MCF 10A (cell line): ENCODE data around the gene PLA2G4B. TPM values are rescaled to one million over a fixed set of nuclear protein-coding genes. Genes with fewer than 3 reads are reported as not detected.

Source experiments
- BruUV-seq: library from RNA; stranded (reverse); fragments of 400-500 nt; replicated peaks from 2 replicates; lab custom pipeline; 2021; lab: Mats Ljungman, UMichigan
- CTCF ChIA-PET: fragments of 300-600 bp; sonication (Branson Sonifier 250); formaldehyde crosslinking; extraction: SDS; loops from one replicate; lab custom pipeline; 2021; ENCODE audit warnings: antibody characterized with exemption, inconsistent platforms; lab: Yijun Ruan, JAX
- POLR2A ChIA-PET: fragments of 300-600, 350-650 bp; sonication (Branson Sonifier 250); formaldehyde crosslinking; extraction: SDS; loops from one replicate; lab custom pipeline; 2020; ENCODE audit warnings: antibody characterized with exemption, inconsistent platforms; lab: Yijun Ruan, JAX
- DNase-seq: peaks from one replicate; pipeline ENCODE4 v3.0.0-alpha.2; 2018; ENCODE audit not compliant: unreplicated experiment
- H3K27ac Mint-ChIP-seq: one replicate; pipeline ENCODE4 v1.8.0; 2022; ENCODE audit warnings: mild to moderate bottlenecking, low read depth, mixed read lengths; ENCODE audit not compliant: unreplicated experiment
- H3K27me3 Mint-ChIP-seq: one replicate; pipeline ENCODE4 v1.8.0; 2022; ENCODE audit warnings: mixed read lengths; ENCODE audit not compliant: insufficient read depth, unreplicated experiment
- H3K36me3 Mint-ChIP-seq: one replicate; pipeline ENCODE4 v1.8.0; 2022; ENCODE audit warnings: mild to moderate bottlenecking, moderate library complexity, mixed read lengths; ENCODE audit not compliant: insufficient read depth, unreplicated experiment
- H3K4me1 Mint-ChIP-seq: one replicate; pipeline ENCODE4 v1.8.0; 2022; ENCODE audit warnings: mixed read lengths; ENCODE audit not compliant: insufficient read depth, unreplicated experiment
- H3K4me3 Mint-ChIP-seq: one replicate; pipeline ENCODE4 v1.8.0; 2022; ENCODE audit warnings: mild to moderate bottlenecking, moderate library complexity, mixed read lengths; ENCODE audit not compliant: unreplicated experiment
- H3K9me3 Mint-ChIP-seq: one replicate; pipeline ENCODE4 v1.8.0; 2022; ENCODE audit warnings: mixed read lengths; ENCODE audit not compliant: unreplicated experiment
- intact Hi-C: fragments of 100-400 bp; cut with micrococcal nuclease; formaldehyde crosslinking; loops from 2 replicates; pipeline ENCODE4 v1.14.1; 2022
- total RNA-seq: library from RNA; stranded (reverse); gene quantifications from 2 replicates; pipeline ENCODE4 v1.2.3, GENCODE V29; 2022
- TF ChIP-seq, protein P1 (sequence below): fragments of 200-600 bp; IDR thresholded peaks from one replicate; pipeline ENCODE4 v1.8.0; 2022; ENCODE audit warnings: antibody characterized with exemption, mild to moderate bottlenecking; ENCODE audit not compliant: unreplicated experiment

Gene PLA2G4B
- total RNA-seq, 1 experiment from 2014 or later: 3.8 TPM

GRCh38 chr15:41832208-41832607, 6.4 kb upstream of the PLA2G4B start:
- ChIA-PET CTCF (interaction anchor here (1.2 to 3.9 kb wide), 3 partner anchors 20 to 59 kb away, joined by 4 to 11 read pairs (median 4); partner anchors contain the start of gene MAPKBP1), POLR2A (interaction anchor here (1.0 to 1.3 kb wide), 3 partner anchors 19 to 73 kb away, joined by 3 to 4 read pairs (median 3); no protein-coding TSS in a partner anchor)
- peaks cover 17% of the 10 kb centered on the region for H3K36me3 Mint-ChIP-seq
- intact Hi-C loops: no loop called here
- H3K9me3 Mint-ChIP-seq: no peaks in the 10 kb centered on the region
- H3K4me1 Mint-ChIP-seq: peaks cover 13% of the 10 kb centered on the region
- no peak for DNase-seq
- BruUV-seq: no TSS peak
- no peak overlapping the region for H3K27ac Mint-ChIP-seq
- TF ChIP-seq, protein P1, sequence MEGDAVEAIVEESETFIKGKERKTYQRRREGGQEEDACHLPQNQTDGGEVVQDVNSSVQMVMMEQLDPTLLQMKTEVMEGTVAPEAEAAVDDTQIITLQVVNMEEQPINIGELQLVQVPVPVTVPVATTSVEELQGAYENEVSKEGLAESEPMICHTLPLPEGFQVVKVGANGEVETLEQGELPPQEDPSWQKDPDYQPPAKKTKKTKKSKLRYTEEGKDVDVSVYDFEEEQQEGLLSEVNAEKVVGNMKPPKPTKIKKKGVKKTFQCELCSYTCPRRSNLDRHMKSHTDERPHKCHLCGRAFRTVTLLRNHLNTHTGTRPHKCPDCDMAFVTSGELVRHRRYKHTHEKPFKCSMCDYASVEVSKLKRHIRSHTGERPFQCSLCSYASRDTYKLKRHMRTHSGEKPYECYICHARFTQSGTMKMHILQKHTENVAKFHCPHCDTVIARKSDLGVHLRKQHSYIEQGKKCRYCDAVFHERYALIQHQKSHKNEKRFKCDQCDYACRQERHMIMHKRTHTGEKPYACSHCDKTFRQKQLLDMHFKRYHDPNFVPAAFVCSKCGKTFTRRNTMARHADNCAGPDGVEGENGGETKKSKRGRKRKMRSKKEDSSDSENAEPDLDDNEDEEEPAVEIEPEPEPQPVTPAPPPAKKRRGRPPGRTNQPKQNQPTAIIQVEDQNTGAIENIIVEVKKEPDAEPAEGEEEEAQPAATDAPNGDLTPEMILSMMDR: no peak
- no peaks in the 10 kb centered on the region for H3K27me3 Mint-ChIP-seq
- no peak overlapping the region for H3K4me3 Mint-ChIP-seq

DNA sequence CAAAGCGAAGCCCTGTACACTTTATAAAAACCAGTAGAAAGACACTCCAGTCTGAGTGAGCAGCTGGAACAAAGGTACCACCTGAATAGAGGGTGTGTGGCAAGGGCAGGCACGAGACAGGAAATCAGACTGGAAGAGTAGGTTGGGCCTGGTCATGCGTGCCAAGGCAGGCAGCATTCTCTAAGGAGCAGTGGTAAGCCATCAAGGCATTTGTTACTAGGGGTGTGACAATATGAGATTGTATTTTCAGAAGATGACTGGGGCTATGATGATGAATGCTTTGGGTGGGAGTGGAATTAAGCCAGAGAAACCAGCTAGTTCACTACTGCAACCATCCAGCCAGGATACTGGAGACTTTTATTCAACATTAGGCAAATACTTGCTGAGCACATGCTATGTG, 5.8 kb upstream of the PLA2G4B start:
- Mint-ChIP-seq H3K4me1 (peaks cover 13% of the 10 kb centered on the region), H3K27me3 (no peaks in the 10 kb centered on the region), H3K4me3 (no peak overlapping the region), H3K27ac (no peak overlapping the region), H3K9me3 (no peaks in the 10 kb centered on the region), H3K36me3 (peaks cover 12% of the 10 kb centered on the region)
- BruUV-seq: no TSS peak
- peak; percentile 66 for DNase-seq
- ChIA-PET CTCF (interaction anchor here (0.6 to 3.9 kb wide), 4 partner anchors 20 to 72 kb away, joined by 3 to 11 read pairs (median 4); partner anchors contain the start of gene MAPKBP1), POLR2A (no interaction called here)
- intact Hi-C loops: no loop called here
- TF ChIP-seq, protein P1: no peak

- no peaks in the 10 kb centered on the region for H3K27me3 Mint-ChIP-seq
- no peaks in the 10 kb centered on the region for H3K9me3 Mint-ChIP-seq
- intact Hi-C loops: no loop called here
- POLR2A ChIA-PET: interaction anchor here (0.6 kb wide), 1 partner anchor 12 kb away, joined by 3 read pairs; no protein-coding TSS in a partner anchor
- peaks cover 10% of the 10 kb centered on the region for H3K36me3 Mint-ChIP-seq
- peaks cover 15% of the 10 kb centered on the region for H3K4me1 Mint-ChIP-seq
- CTCF ChIA-PET: interaction anchor here (0.6 to 3.9 kb wide), 3 partner anchors 61 to 929 kb away, joined by 3 to 11 read pairs (median 5); partner anchors contain the start of gene MAPKBP1
- H3K4me3 Mint-ChIP-seq: no peak overlapping the region
- DNase-seq: no peak
- BruUV-seq: no TSS peak
- TF ChIP-seq, protein P1: no peak
- no peak overlapping the region for H3K27ac Mint-ChIP-seq
Observed at GRCh38 chr15:41834096-41834495, 4.6 kb upstream of the PLA2G4B start.

DNA sequence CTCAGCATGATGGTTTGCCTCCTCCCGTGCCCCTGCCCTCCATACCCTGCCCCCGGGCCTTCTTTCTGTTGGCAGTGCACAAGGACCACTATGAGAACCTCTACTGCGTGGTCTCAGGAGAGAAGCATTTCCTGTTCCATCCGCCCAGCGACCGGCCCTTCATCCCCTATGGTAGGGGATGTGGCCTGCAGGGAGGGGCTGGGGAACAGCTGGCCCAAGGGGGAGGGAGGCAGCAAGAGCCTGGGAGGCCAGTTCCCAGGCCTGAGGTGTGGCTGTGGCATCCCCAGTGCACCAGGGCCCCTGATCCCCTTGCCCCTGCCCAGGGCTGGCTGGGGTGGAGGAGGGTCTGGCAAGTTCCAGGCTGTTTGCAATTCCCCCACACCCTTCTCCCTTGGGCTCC, 2.6 kb upstream of the PLA2G4B start:
- intact Hi-C loops: no loop called here
- BruUV-seq: no TSS peak
- CTCF ChIA-PET: interaction anchor here (0.9 kb wide), 1 partner anchor 63 kb away, joined by 3 read pairs; no protein-coding TSS in a partner anchor
- DNase-seq: no peak
- Mint-ChIP-seq H3K27me3 (no peaks in the 10 kb centered on the region), H3K4me3 (no peak overlapping the region), H3K9me3 (no peaks in the 10 kb centered on the region), H3K4me1 (peaks cover 13% of the 10 kb centered on the region), H3K36me3 (no peaks in the 10 kb centered on the region), H3K27ac (no peak overlapping the region)
- TF ChIP-seq, protein P1: no peak
- POLR2A ChIA-PET: no interaction called here
